GM19099 (cell line): ENCODE data around the gene FNDC7.

Source experiments
- POLR2A ChIP-seq: IDR thresholded peaks from 3 replicates; pipeline ENCODE4 v1.6.1; 2011; ENCODE audit warnings: low read depth; ENCODE audit not compliant: insufficient read length; ENCODE audit errors: extremely low read depth

Gene FNDC7

DNA sequence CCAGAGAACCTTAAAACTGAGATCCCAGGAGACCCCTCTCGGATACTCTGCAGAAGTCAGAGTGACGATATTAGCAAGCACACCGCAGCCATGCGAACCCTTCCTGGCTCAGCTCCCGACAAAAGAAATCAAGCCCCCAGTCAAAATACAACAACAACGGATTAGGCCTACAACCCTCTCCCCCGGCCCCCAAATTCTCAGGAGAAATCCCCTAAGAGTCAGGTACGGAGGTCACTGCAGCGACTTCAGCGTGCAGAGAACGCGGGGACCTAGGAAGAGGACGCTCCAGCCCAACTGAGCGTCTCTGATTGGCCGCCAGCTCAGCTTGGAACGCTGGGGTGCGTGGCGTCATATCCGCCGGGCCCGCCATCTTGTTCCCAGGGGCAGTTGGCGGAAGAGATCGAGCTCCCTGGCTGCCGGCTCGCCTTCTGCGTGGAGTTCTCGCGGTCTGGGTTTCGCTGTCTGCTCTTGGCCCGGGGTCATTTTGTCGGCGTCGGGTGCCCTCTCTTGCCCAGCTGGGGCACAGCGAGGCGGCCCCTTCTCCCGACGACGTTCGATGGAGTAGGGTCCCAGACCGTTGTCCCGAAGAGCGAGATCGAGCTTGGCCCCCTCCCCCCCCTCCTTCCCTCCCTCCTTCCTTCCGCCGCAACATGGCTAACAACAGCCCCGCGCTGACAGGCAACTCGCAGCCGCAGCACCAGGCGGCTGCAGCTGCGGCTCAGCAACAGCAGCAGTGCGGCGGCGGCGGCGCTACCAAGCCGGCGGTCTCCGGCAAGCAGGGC is 20.6 kb upstream of the FNDC7 start, which contains the start of gene PRPF38B:
PRPF38B (plus strand) TSS at position 369 of the 782 bp plus-strand sequence; CDS start at position 651, 282 bp downstream.
- TF ChIP-seq POLR2A = peak; percentile 98

DNA sequence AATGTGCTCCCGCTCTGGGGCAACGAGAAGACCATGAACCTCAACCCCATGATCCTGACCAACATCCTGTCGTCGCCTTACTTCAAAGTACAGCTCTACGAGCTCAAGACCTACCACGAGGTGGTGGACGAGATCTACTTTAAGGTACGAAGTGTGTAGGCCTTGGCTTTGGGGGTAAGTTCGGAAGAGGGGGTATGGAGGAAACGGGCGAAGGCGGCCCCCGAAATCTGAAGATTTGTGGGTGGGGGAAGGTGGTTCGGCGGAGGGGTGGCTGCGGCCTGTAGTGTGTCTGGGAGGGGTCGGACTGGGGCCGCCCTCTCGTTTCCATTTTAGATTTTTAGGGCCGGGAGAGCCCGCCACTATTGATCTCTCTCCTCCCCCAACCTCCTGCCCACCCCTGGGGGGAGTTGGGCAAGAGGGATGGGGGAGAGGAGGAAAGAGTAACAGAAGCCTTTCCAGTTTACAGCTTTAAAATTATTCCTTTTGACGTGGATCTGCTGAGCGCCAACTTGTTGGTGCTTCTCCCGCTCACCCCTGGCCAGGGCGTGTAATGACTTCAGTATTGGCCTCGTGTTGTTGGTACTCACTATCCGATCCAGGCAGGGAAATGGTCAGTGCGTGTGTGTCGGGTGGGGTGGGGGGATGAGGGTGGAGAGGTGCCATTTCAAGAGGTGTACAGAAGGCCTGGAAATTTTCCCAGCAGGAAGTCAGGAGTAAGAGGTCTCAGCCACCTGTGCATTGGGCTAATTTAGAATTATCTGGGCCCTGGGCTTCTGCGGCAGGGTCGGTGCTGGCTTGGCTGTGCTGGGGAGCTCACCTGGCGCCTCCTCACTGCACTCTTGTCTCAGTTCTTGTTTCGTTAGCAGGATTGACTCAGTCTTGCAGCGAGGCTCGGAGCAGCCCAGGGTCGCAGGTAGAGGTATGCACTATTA is 19.7 kb upstream of the FNDC7 start:
- peak; percentile 16 for TF ChIP-seq POLR2A

DNA sequence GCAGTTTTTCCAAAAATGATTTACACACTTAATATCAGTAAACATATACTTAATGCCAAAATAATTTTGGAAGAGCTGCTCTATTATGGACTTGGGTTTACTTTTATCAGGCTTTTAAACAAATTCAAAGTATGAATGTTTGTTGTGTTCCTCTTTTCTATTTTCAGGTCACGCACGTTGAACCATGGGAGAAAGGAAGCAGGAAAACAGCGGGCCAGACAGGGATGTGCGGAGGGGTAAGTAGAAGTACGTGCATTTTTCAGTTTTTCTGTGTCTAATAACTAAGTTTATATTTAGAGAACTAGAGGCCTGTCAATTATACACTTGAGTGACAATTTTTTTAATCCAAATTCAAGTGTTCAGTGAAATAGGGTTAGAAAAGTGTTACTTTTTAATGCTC is 17.2 kb upstream of the FNDC7 start:
- TF ChIP-seq POLR2A = no peak

DNA sequence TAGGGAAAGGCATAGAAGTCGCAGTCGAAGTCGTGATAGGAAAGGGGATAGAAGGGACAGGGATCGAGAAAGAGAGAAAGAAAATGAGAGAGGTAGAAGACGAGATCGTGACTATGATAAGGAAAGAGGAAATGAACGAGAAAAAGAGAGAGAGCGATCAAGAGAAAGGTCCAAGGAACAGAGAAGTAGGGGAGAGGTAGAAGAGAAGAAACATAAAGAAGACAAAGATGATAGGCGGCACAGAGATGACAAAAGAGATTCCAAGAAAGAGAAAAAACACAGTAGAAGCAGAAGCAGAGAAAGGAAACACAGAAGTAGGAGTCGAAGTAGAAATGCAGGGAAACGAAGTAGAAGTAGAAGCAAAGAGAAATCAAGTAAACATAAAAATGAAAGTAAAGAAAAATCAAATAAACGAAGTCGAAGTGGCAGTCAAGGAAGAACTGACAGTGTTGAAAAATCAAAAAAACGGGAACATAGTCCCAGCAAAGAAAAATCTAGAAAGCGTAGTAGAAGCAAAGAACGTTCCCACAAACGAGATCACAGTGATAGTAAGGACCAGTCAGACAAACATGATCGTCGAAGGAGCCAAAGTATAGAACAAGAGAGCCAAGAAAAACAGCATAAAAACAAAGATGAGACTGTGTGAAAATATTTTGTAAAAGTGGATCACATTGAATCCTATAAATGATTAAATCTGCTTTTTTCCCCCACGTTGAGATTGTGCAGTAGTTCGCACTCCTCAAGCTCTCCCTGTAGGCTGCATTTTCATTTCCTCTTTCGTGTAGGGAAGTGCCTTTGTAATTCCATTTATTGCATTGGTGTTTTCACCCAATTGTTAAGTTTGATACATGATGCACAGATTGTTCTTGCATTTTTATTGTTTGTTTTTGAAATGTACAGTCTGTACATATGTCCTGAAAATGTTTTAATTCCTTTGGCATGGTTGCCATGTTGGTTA is 13.1 kb upstream of the FNDC7 start:
- peak; percentile 24 for TF ChIP-seq POLR2A

DNA sequence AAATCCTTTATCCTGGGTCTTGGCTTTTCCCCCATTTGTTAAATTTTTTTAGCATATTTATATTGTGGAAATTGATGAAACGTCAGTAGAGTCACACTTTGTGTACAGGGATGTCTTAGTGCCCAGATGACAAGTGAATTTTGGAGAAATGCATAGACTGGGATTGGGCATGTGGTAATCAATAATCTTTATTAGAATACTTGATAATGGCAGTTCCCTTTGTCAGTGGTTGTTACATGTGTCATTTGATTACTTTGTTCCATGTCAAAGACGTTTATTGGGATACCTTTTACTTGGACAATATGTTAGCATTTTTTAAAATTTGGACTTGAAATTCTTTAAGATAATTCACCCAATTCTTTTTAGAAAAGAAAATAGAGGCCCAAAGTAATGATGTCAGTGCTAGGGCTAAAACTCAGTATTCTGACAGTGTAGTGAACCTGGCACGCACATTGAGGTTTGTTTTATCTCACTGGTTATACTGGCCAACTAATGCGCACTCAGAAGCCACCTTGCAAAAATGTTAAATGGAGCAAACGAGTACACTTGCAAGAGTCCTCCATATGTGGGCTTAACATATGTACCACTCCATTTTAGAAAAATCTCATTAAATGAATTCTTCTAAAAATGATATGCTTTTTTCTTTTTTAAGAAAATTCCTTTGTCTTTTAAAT is 11.4 kb upstream of the FNDC7 start:
- no peak for TF ChIP-seq POLR2A

DNA sequence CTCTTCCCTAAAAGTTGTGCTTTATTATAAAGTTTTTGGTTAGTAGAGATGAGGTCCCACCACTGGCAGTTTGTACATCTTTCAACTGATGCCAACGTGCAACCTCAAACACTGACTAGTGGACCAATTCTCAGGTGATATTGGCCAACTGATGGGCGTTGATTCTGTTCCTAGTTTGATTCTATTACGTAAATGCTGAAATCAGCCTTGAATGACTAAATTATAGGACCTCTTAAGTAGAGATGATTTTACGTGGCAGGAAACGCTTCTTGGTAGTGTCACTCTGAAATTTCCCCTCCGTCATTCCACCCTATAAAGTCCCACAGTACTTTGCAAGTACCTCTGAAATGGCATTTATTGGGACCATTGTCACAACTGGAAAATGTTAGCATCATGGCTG is 8.8 kb upstream of the FNDC7 start:
- TF ChIP-seq POLR2A = no peak

DNA sequence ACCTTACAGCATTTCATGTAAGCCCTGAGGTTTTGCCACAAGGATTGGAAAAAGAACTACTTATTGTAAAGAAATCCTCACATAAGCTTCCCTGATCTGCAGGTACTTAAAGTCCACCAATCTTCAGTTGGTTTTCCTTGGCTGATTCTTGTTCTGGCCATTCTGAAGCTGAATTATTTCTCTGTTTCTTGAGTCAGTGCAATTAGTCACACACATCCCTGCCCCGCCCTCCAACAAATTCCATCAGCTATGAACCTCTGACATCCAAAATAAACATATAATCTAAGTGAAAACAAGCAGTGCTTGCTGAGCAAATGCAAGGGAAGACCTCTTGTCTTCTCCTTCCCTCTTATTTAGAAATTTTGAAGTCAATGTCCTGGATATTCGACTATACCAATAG is 8.2 kb upstream of the FNDC7 start:
- no peak for TF ChIP-seq POLR2A

DNA sequence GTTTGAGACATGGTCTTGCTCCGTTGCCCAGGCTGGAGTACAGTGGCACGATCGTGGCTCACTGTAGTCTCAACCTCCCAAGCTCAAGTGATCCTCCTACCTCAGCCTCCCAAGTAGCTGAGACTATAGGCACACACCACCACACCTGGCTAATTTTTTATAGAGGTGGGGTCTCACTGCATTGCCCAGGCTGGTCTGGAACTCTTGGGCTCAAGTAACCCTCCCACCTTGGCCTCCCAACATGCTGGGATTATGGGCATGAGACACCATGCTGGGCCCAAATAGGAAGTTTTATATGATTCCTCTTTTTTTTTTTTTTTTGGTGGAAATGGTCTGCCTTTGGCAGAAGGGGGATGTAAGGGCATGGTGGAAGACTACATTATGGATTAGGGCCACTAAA is 6.1 kb upstream of the FNDC7 start:
- no peak for TF ChIP-seq POLR2A

DNA sequence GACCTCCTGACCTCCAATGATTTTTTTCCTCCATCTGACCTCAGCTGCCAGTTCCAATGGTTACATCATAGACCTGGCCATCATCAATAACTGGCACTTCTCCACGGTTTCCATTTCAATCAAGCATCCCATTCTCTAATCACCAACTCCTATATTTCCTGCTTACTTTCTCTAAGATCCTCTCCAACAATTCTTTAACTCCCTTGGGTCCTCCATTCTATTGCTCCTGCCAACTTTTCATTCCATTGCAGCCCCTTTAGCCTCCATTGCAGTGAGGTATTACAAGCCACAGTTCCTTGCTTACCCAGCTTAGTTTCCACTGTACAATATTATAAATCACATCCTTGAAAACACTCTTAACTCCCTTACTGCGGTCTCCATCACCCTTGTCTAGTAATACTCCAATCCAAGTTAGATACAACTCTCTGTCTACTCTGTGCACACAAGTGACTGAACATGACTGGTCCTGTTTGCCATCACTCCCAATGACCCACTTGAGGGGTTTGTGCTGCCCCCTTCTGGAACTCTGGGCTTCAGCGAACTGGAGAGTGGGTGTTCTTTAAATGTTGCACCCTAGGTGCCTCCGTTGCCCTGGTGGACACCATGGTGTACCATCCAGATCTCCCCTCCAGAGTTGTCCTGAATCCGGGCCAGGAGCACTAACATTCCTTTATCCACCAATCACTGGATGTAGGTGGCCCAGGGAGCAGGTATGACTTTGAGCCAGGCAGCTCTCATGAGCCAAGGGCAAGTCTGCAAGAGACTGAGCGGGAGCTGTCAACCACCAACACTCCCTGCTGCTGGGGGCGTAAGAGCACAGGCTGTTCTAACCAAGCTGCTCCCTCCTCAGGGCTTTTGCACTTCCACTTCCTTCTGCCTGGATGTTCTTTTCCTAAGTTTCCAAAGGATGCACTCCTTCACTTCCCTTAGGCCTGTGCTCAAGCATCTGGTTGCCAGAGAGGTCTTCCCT is 3.7 kb upstream of the FNDC7 start:
- TF ChIP-seq POLR2A = no peak

DNA sequence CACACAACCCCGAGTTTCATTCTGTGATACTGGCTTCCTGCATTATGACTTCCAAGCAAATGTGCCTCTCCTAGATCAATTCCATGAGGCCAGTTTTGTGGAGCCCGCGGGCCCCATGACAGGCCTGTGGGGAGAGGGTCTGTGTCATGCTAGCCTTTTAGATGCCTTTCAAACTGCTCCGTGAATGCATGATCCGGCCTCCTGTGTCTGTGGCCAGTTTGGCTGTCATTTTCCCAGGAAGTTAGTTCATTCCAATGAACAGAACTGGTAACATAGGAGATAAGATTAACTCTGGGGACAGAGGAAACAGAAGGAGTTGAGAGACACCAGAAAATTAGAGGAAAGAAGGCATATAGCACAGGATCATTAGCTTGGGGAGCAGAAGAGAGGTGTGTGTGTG is 3.2 kb downstream of the FNDC7 start:
- no peak for TF ChIP-seq POLR2A

DNA sequence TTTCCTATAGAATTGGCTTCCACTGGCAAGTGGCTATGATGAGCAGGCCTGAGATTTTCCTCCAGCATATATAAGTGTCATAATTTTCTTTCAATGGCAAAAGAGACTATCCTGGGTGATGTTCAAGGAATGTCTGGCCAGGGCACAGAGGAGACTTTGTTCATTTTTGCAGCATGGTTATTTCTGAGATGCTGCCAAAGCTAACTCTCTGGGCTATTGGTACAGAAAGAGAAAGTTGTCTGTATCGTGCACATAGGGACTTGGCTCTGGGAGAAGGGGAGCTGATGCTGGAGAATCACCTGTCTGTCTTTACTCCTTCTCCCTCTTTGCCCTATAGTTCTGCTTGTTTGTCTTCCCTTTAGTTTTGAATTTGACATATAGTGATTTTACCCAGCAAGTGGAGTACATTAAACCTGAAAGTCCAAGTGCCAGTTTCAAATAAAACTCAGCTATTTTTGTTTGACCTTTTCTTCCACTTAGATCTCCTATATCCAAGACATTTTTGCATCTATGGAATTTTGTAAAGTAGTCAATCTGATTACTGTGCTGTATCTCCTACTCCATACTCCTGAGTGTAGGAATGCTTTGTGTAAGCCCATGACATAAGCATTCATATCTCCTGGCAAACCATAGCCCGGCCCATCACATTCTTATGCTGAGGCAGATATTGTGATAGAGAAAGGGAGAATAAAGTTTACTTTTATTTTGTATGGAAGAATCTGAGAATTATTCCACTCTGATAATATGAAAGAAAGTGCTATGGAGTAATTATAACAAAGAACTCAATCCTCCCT is 3.9 kb downstream of the FNDC7 start:
- TF ChIP-seq POLR2A = no peak

DNA sequence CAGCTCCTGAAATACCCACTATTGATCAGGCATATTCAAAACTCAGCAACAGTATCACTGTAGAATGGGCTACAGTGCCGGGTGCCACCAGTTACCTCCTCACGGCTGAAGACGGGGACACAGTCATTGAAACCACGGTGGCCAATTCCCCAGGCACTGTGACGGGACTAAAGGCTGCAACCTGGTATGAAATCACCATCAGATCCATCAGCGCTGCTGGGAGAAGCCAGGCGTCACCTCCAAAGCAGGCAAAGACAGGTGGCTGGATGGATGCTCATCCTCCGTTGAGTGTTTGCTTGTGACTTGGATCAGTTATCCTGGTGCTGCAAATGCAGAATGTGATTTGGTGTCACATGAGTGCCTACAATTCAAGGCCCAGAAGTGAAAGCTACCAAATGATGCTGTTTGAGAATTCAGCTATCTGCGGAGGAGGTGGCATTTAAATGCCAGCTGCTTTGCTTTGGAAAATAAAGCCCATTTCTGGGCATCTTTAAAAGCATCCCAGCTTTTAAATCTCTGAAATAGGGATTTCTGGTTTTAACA is 5.1 kb downstream of the FNDC7 start:
- no peak for TF ChIP-seq POLR2A
